Measurements from ENCODE around the gene AVPR2.

- no peak for TF ChIP-seq EP300 (IDR thresholded peaks at IDR 0.05)
- TF ChIP-seq CTCF (IDR thresholded peaks at IDR 0.05), result no peak
- no peak for TF ChIP-seq POLR2AphosphoS5 (IDR thresholded peaks at IDR 0.05)
Measured at GRCh38 chrX:153948847-153949805, 44.7 kb downstream of the AVPR2 start.
